GM10266 (cell line): ENCODE measurements around the gene GSTA2.

Experiments used
- DNase-seq: peaks from one replicate; pipeline ENCODE4 v3.0.0; 2012; ENCODE audit errors: extremely low spot score
- CTCF ChIP-seq: IDR thresholded peaks from 2 replicates; pipeline ENCODE4 v1.5.1; 2012; ENCODE audit warnings: mild to moderate bottlenecking, low read depth; ENCODE audit not compliant: control insufficient read depth, insufficient read depth; ENCODE audit errors: missing control alignments

GSTA2 gene

GRCh38 chr6:52745764-52746201, 17.5 kb downstream of the GSTA2 start:
- TF ChIP-seq CTCF: no peak
- no peak for DNase-seq

DNA sequence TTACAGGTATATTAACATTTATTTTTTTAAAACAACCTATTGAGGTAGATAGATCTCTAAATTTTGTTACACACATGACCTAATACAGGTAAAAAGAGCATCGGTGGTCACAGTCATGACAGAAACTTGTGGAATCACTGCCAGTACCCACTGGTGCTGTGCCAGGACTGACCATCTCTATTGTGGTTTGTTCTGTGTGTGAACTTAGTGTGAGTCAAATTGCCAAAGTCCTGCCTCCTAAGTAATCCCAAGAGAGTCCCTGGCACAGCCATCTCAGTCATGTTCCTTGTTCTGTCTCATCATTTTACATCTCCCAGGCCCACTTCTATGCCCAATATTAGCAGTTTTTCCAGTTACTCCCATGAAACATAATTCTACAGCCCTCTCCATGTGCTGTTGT, 21.4 kb downstream of the GSTA2 start:
- no peak for DNase-seq
- TF ChIP-seq CTCF: no peak

GRCh38 chr6:52739627-52740026, 23.6 kb downstream of the GSTA2 start:
- no peak for DNase-seq
- TF ChIP-seq CTCF: no peak

DNA sequence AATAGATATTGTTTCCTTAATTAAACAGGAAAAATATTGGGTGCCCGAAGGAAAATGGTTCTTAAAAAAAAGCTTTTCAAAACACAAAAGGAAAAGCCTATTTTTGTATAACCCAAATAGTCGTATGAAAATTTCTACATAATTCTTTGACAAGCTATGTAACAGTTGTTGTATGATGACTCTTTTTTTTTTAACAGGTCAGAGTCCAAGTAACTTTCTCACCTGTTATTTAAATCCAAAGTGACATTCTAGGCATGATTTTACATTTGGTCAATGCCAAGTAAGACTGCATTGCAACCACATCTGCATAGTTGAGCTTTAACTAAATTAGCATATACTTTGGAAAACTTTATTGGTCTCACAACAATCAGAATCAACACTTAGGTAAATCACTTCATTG, 24.1 kb downstream of the GSTA2 start:
- no peak for DNase-seq
- no peak for TF ChIP-seq CTCF

DNA sequence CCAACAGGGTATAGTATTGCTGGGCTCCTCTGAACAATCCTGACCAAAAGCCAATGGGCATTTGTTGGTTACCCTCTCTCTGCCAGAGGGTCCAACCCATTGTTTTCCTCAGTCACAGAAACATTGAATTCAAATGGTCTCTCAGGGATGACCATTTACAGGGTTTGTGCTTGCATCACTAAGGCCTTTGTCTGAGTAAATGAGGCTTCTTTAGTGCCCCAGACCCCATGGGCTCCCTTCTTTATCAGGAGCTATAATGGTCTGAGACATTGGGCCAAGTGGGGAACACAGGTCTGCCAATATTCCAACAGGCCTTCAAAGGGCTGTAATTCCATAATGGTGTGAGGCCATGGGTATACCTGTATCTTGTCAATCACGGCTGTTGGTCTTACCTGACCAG, 27.1 kb downstream of the GSTA2 start:
- TF ChIP-seq CTCF: no peak
- no peak for DNase-seq

DNA sequence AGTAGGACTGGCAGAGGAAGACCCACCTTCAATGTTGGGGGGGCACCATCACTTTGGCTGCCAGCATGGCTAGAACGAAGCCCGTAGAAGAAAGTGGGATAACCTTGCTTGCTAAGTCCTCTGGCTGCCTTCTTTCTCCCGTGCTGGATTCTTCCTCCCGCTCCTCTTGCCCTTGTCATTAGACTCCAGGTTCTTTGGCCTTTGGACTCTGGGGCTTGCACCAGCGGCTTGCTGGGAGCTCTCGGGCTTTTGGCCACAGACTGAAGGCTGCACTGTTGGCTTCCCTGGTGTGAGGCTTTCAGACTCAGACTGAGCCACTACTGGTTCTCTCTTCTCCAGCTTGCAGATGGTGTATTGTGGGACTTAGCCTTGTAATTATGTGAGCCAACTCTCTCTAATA, 28.2 kb downstream of the GSTA2 start:
- no peak for DNase-seq
- TF ChIP-seq CTCF: no peak

DNA sequence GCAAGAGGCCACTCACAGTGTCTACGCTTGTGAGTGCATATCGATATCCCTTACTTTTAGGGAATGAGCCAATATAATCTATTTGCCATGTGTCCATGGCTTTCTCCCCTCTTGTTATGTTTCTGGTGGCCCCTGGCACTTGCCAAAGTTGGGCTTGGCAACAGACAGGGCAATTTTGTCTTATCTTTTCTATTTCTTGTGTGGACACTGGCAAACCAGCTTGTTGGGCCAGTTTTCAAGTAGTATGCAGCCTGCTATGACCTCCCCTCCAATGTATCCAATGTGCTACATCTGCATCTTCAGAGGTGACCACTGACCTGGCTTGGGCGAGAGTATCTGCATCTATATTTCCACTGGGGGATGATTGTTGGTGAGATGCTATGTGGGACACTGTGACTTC, 29.2 kb downstream of the GSTA2 start:
- DNase-seq: no peak
- TF ChIP-seq CTCF: no peak
